ACC112 (cell line): Measurements from ENCODE around the gene RAB27A.
A peak's percentile ranks its signal among the peaks of the same experiment; 100 is the strongest.

Source experiments
- H2AFZ ChIP-seq: fragments of 200-600 bp; sonication (generic); one replicate; pipeline ENCODE4 v1.6.0; 2017; ENCODE audit warnings: antibody characterized with exemption, low read length; ENCODE audit not compliant: unreplicated experiment
- H3K27ac ChIP-seq: fragments of 200-600 bp; sonication (generic); 2 replicates; pipeline ENCODE4 v1.5.1; 2014; ENCODE audit warnings: low read depth, mild to moderate bottlenecking, antibody characterized with exemption, low read length, moderate library complexity
- H3K27me3 ChIP-seq: fragments of 200-600 bp; sonication (generic); 2 replicates; pipeline ENCODE4 v1.6.1; 2014; ENCODE audit warnings: mild to moderate bottlenecking, antibody characterized with exemption, low read length, moderate library complexity, mixed read lengths; ENCODE audit not compliant: insufficient read depth
- H3K36me3 ChIP-seq: fragments of 200-600 bp; sonication (generic); 2 replicates; pipeline ENCODE4 v1.6.1; 2016; ENCODE audit warnings: mild to moderate bottlenecking, antibody characterized with exemption, low read length, moderate library complexity, mixed read lengths; ENCODE audit not compliant: insufficient read depth
- H3K4me1 ChIP-seq: fragments of 200-600 bp; sonication (generic); one replicate; pipeline ENCODE4 v1.6.1; 2016; ENCODE audit warnings: low read length, mixed read lengths; ENCODE audit not compliant: insufficient read depth, unreplicated experiment, control insufficient read depth
- H3K4me3 ChIP-seq: fragments of 200-600 bp; sonication (generic); 2 replicates; pipeline ENCODE4 v1.5.1; 2014; ENCODE audit warnings: mild to moderate bottlenecking, low read depth, low read length
- H3K79me2 ChIP-seq: fragments of 200-600 bp; sonication (generic); one replicate; pipeline ENCODE4 v1.6.0; 2016; ENCODE audit warnings: low read length; ENCODE audit not compliant: control insufficient read depth, unreplicated experiment, insufficient read depth

Gene RAB27A

DNA sequence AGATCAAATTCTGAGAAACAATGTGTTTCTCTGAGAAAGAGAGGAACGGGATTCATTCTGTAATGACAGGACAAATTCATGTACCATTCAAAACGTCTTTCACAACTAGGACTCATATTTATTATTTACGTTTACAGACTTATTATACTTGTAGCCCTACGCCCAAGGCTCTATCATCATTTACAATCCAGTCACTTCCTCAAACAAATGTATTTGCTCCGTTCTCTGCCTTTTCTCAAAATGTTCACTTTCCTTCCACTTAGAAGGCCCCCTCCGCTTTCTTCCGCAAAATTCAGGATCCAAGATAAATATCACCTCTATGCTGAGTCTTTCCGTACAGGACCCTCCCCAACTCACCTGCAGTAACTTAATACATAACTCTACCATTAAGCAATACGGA, 93.6 kb downstream of the RAB27A start:
- Histone ChIP-seq H2AFZ (peak overlapping the region; percentile 93), H3K27me3 (no peaks in the 10 kb centered on the region), H3K4me1 (peaks cover 25% of the 10 kb centered on the region), H3K27ac (peak overlapping the region; percentile 87), H3K36me3 (peaks cover 17% of the 10 kb centered on the region), H3K4me3 (peak overlapping the region; percentile 99), H3K79me2 (peaks cover 55% of the 10 kb centered on the region)

DNA sequence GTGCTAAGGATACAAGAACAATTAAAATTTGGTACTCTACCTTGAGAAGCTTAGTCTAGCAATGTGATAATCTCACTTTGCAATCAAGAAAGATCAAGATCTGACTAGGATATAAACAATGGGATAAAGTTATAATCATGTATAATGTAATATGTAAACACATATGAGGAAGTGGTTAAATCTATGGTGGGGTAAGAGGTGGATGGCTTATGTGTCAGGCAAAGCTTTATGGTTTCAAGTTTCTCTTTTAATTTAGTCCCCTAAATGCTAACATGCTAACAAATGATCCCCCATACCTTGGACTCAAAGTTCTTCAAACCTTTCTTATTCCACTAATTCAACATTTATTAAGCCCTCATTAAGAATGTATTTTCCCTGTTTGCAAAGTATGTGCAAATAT, 95.4 kb downstream of the RAB27A start:
- peaks cover 25% of the 10 kb centered on the region for H3K4me1 ChIP-seq
- H3K27me3 ChIP-seq, result no peaks in the 10 kb centered on the region
- peaks cover 57% of the 10 kb centered on the region for H3K79me2 ChIP-seq
- no peak overlapping the region for H3K27ac ChIP-seq
- no peak overlapping the region for H2AFZ ChIP-seq
- H3K36me3 ChIP-seq, result peaks cover 18% of the 10 kb centered on the region
- peak overlapping the region; percentile 99 for H3K4me3 ChIP-seq

DNA sequence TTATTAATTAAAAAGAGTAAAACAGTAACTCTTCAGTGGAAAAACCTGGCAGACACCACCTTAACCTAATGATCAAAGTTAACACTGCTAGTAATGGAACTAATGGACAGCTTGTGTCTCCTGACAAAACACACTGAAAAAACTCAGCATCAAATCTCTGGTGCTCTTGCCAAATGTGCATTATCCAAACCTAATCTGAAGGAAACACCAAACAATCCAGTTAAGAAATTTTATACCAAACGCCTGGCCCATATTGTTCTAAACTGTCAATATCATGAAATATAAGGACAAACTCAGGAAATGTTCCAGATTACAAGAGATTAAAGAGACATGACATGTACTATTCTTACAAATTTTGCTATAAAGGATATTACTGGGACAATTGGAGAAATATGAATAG, 103.3 kb downstream of the RAB27A start:
- no peak overlapping the region for H2AFZ ChIP-seq
- peaks cover 8% of the 10 kb centered on the region for H3K4me1 ChIP-seq
- H3K36me3 ChIP-seq, result peaks cover 23% of the 10 kb centered on the region
- H3K27me3 ChIP-seq, result no peaks in the 10 kb centered on the region
- H3K27ac ChIP-seq, result no peak overlapping the region
- H3K4me3 ChIP-seq, result no peak overlapping the region
- peaks cover 34% of the 10 kb centered on the region for H3K79me2 ChIP-seq

DNA sequence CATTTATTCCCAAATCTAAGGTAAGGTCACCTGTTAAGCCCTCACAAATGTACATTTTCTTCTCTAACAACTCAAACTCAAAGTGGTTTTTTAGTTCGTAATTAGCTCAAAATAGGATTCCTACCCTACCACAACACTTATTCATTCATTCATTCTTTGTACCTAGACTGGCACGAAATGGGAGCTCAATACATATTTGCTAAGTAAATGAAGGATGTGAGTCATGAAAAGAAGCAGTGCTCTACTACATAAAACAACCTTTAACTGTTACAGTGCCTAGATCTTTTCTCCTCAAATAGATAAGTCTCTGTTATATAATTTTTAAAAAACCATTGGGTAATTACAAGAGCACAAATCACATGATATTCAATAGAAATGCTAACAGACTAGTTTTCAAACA, 105.9 kb downstream of the RAB27A start:
- H3K27me3 ChIP-seq, result no peaks in the 10 kb centered on the region
- H3K79me2 ChIP-seq, result peaks cover 30% of the 10 kb centered on the region
- no peak overlapping the region for H3K27ac ChIP-seq
- H3K4me1 ChIP-seq, result peaks cover 8% of the 10 kb centered on the region
- H2AFZ ChIP-seq, result no peak overlapping the region
- H3K36me3 ChIP-seq, result peaks cover 24% of the 10 kb centered on the region
- no peak overlapping the region for H3K4me3 ChIP-seq

DNA sequence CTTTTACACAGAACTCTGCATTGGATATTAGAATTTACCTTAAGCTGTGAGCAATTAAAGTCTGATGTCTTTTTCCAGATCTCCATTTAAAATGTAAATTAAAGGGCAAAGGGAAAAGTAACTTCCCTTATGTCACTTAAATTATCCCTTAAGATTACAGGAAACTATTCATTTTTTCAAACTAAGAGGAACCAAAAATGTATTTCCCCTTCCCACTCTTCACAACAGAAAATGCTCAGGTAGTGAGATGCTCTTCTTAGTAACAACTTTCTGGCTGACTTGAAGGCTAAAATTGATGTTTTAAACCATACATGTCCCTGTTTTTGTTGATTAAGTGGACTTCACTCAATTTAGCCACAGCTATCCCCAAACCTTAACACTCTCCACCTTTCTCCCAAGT, 110.5 kb downstream of the RAB27A start:
- Histone ChIP-seq H3K27ac (no peak overlapping the region), H2AFZ (no peak overlapping the region), H3K79me2 (no peaks in the 10 kb centered on the region), H3K4me1 (peaks cover 8% of the 10 kb centered on the region), H3K4me3 (no peak overlapping the region), H3K36me3 (peaks cover 17% of the 10 kb centered on the region), H3K27me3 (no peaks in the 10 kb centered on the region)

DNA sequence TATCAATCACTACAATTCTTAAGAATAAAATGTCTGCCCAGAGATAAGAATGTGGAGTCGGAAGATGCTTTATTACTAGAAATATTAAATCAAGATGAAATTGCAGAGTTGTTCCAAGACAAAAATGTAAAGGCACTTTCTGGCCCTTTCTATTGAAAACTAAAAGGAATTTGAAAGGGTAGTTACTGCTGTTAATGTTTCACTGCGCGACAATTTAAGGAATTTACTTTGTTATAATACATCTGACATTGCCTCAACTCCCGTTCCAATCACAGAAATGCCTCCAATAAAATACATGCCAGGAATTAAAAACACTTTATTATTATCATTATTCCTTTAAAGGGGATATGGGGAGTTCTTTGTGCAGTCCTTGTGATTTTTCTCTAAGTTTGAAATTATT, 119.3 kb downstream of the RAB27A start:
- no peak overlapping the region for H3K4me3 ChIP-seq
- H2AFZ ChIP-seq, result no peak overlapping the region
- H3K4me1 ChIP-seq, result no peaks in the 10 kb centered on the region
- no peaks in the 10 kb centered on the region for H3K27me3 ChIP-seq
- no peak overlapping the region for H3K27ac ChIP-seq
- H3K79me2 ChIP-seq, result no peaks in the 10 kb centered on the region
- H3K36me3 ChIP-seq, result no peaks in the 10 kb centered on the region

DNA sequence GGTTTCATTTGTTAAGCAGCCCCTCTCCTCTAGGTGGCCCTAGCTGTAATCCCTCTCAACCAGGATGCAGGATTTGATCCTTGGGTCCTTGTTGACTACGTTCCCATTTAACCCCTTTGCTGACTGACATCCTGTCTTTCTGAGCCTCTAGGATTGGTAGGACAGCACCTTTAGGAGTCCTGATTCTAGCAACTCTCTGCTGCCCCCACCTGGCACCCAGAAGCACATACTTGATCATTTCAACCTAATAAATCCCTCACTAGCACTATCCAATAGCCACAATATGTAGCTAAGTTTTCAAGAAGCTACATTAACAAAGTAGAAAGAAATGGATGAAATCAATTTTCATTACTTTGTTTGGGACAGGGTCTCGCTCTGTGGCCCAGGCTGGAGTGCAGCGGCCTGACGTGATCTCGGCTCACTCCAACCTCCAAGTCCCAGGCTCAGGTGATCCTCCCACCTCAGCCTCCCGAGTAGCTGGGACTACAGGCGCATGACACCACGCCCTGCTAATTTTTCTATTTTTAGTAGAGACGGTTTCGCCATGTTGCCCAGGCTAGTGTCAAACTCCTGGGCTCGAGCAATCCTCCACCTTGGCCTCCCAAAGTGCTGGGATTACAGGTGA, 121.2 kb downstream of the RAB27A start:
- Histone ChIP-seq H2AFZ (no peak overlapping the region), H3K27ac (no peak overlapping the region), H3K4me1 (no peaks in the 10 kb centered on the region), H3K79me2 (no peaks in the 10 kb centered on the region), H3K36me3 (no peaks in the 10 kb centered on the region), H3K4me3 (no peak overlapping the region), H3K27me3 (peaks cover under 1% of the 10 kb centered on the region; the same call in 1 of the 2 replicates)

DNA sequence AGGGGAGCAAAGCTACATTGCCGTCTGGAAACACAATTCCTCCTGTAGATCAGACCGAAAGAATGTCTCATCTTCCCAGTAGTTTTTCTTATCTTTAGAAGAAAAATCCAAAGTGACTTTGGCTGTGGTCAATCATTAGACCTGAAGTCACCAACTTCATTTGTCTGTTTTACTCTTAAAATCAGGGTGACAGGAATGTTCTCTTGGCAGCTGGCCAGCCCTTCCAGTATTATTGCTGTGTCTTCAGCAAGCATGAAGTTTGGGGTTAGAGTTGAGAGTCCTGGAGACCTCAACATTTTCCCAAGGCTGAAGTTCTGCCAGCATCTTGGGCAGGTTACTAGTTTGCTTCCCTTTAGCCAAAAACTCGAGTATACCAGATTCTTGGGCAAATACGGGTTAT, 125.3 kb downstream of the RAB27A start:
- Histone ChIP-seq H2AFZ (no peak overlapping the region), H3K36me3 (no peaks in the 10 kb centered on the region), H3K79me2 (no peaks in the 10 kb centered on the region), H3K27me3 (peaks cover 12% of the 10 kb centered on the region), H3K27ac (no peak overlapping the region), H3K4me3 (no peak overlapping the region), H3K4me1 (no peaks in the 10 kb centered on the region)
